Astrocyte (in vitro differentiated cells and primary cell): ENCODE results near the gene WEE2.
"Not testable (repeated sequence)": the region's sequence is repeated elsewhere in the genome, so short reads cannot be mapped to it uniquely, and the experiment has no call there.

Experiments
- EZH2 ChIP-seq: IDR thresholded peaks from 2 replicates; pipeline ENCODE4 v1.6.1; 2012; ENCODE audit warnings: mild to moderate bottlenecking, low read length, inconsistent platforms; ENCODE audit not compliant: insufficient read depth
- TF ChIP-seq, protein P1 (sequence below): IDR thresholded peaks from 2 replicates; pipeline ENCODE4 v1.5.1; 2011; ENCODE audit warnings: low read depth, mild to moderate bottlenecking, inconsistent platforms, low read length, moderate library complexity; ENCODE audit not compliant: insufficient read depth

- TF ChIP-seq, protein P1, sequence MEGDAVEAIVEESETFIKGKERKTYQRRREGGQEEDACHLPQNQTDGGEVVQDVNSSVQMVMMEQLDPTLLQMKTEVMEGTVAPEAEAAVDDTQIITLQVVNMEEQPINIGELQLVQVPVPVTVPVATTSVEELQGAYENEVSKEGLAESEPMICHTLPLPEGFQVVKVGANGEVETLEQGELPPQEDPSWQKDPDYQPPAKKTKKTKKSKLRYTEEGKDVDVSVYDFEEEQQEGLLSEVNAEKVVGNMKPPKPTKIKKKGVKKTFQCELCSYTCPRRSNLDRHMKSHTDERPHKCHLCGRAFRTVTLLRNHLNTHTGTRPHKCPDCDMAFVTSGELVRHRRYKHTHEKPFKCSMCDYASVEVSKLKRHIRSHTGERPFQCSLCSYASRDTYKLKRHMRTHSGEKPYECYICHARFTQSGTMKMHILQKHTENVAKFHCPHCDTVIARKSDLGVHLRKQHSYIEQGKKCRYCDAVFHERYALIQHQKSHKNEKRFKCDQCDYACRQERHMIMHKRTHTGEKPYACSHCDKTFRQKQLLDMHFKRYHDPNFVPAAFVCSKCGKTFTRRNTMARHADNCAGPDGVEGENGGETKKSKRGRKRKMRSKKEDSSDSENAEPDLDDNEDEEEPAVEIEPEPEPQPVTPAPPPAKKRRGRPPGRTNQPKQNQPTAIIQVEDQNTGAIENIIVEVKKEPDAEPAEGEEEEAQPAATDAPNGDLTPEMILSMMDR: not testable (repeated sequence)
- not testable (repeated sequence) for TF ChIP-seq EZH2
These were observed 18.9 kb upstream of the WEE2 start for GRCh38 chr7:141689072-141689825.
